Psoas muscle (tissue), 8 donors: ENCODE results near the gene NUP98. TPM values are rescaled to one million over a fixed set of nuclear protein-coding genes. Genes with fewer than 3 reads are reported as not detected.
A peak's percentile ranks its signal among the peaks of the same experiment; 100 is the strongest.

Experiments used
- ATAC-seq, 4 donors: fragments of 200-7000 bp; cut with Tn5 transposase; one replicate each; pipeline ENCODE4 v1.9.1; 2020; ENCODE audit warnings: moderate library complexity in 3 of 4, mild to moderate bottlenecking in 2 of 4
- DNase-seq, 2 donors: peaks; one replicate each; pipeline ENCODE4 v3.0.0-alpha.2; 2020
- H3K27ac ChIP-seq: fragments of 200-600 bp; one replicate; pipeline ENCODE4 v1.8.0; 2022
- H3K27me3 ChIP-seq, 3 donors: fragments of 200-600 bp in 1 of 3; one replicate each; pipeline versions ENCODE4 v1.6.1 to v1.8.0; 2013 to 2022; ENCODE audit warnings: low read length in 2 of 3, mild to moderate bottlenecking in 2 of 3, moderate library complexity in 1 of 3; ENCODE audit not compliant: insufficient read depth in 3 of 3
- H3K36me3 ChIP-seq, 2 donors: fragments of 200-600 bp in 1 of 2; one replicate each; pipeline versions ENCODE4 v1.6.1 to v1.8.0; 2013 to 2022; ENCODE audit warnings: low read depth in 1 of 2, mild to moderate bottlenecking in 1 of 2, moderate library complexity in 1 of 2; ENCODE audit not compliant: insufficient read depth in 1 of 2
- H3K4me1 ChIP-seq: fragments of 200-600 bp; one replicate; pipeline ENCODE4 v1.8.0; 2022
- H3K4me3 ChIP-seq: fragments of 200-600 bp; one replicate; pipeline ENCODE4 v1.8.0; 2022; ENCODE audit warnings: mild to moderate bottlenecking
- H3K9me3 ChIP-seq: fragments of 200-600 bp; one replicate; pipeline ENCODE4 v1.8.0; 2022
- WGBS, 3 donors: extraction: QIAGEN DNeasy Blood & Tissue Kit; methylation state at CpG; one replicate each; pipeline versions ENCODE4 v1.1.6 to v1.1.7; 2013; 5-methylcytosine and 5-hydroxymethylcytosine counted together
- intact Hi-C, 2 donors: fragments of 100-400 bp; cut with DNase I; formaldehyde crosslinking; loops; one replicate each; pipeline versions ENCODE4 v1.11.0 to v1.14.2; 2022
- polyA plus RNA-seq, 3 donors: library from polyadenylated mRNA; stranded (reverse); fragments of 200-250 nt; gene quantifications; one replicate each; pipeline ENCODE4 v1.2.3, GENCODE V29; 2013
- total RNA-seq, 4 donors: library from RNA; stranded (reverse); fragmentation: NEBNext Ultra II Directional in 2 of 4; extraction: Animal tissue kit (Norgen Biotek cat#: 25700) in 2 of 4; gene quantifications; one replicate each; pipeline versions ENCODE4 v1.2.1 to v1.2.4, GENCODE V29; 2021 to 2023
- TF ChIP-seq, protein P1 (sequence below): fragments of 200-600 bp; IDR thresholded peaks from one replicate; pipeline ENCODE4 v1.8.0; 2022; ENCODE audit warnings: antibody characterized with exemption
- donor health status: healthy with polysubstance abuse.
- donor health status: DM: no; HTN: no; CAD: no; lungs with moderate emphysema.
- donor health status: Bipolar disorder and iron deficiency.
- donor health status: healthy.
- donor health status: DM: yes; HTN: yes; CAD: no.
- donor health status: DM: no; HTN: no; CAD: no.
- donor health status: DM: no; HTN: no; CAD: no.
- donor health status: DM: yes; HTN: yes; CAD: no.

Gene NUP98
- total and polyA plus RNA-seq, 7 donors = 25.9 to 85.1 (median 59.3) TPM

DNA sequence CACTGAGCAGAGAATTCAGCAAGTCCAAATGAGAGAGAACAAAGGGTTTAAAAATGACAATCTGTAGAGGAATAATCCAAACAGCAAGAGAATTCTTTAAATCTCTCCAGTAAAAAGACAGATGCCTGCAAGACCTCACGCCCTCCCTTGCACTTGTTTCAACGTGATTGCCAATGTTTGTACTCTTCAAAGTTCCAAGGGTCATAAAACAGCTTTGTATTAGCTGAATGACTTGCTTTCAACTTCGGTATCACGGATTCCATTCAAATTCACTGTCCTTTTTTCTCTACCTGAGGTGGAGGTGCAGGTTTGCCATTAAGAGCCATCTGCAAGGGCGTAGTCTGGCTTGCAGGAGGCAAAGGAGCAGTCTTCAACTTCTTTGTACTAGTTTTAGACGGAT, 85.1 kb downstream of the NUP98 start:
- ATAC-seq = no peak
- intact Hi-C loops = no loop called here
- Histone ChIP-seq H3K4me3 (no peak overlapping the region), H3K36me3 (peaks cover 21 to 66% of the 10 kb centered on the region in 2 donors), H3K27ac (peak overlapping the region; percentile 11), H3K9me3 (no peaks in the 10 kb centered on the region), H3K27me3 (no peaks in the 10 kb centered on the region), H3K4me1 (peaks cover 54% of the 10 kb centered on the region)
- DNase-seq = no peak
- WGBS, 3 donors = 49 to 61% (median 51%) methylated on average over 6 of the region's 6 CpGs
- TF ChIP-seq, protein P1, sequence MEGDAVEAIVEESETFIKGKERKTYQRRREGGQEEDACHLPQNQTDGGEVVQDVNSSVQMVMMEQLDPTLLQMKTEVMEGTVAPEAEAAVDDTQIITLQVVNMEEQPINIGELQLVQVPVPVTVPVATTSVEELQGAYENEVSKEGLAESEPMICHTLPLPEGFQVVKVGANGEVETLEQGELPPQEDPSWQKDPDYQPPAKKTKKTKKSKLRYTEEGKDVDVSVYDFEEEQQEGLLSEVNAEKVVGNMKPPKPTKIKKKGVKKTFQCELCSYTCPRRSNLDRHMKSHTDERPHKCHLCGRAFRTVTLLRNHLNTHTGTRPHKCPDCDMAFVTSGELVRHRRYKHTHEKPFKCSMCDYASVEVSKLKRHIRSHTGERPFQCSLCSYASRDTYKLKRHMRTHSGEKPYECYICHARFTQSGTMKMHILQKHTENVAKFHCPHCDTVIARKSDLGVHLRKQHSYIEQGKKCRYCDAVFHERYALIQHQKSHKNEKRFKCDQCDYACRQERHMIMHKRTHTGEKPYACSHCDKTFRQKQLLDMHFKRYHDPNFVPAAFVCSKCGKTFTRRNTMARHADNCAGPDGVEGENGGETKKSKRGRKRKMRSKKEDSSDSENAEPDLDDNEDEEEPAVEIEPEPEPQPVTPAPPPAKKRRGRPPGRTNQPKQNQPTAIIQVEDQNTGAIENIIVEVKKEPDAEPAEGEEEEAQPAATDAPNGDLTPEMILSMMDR = no peak

DNA sequence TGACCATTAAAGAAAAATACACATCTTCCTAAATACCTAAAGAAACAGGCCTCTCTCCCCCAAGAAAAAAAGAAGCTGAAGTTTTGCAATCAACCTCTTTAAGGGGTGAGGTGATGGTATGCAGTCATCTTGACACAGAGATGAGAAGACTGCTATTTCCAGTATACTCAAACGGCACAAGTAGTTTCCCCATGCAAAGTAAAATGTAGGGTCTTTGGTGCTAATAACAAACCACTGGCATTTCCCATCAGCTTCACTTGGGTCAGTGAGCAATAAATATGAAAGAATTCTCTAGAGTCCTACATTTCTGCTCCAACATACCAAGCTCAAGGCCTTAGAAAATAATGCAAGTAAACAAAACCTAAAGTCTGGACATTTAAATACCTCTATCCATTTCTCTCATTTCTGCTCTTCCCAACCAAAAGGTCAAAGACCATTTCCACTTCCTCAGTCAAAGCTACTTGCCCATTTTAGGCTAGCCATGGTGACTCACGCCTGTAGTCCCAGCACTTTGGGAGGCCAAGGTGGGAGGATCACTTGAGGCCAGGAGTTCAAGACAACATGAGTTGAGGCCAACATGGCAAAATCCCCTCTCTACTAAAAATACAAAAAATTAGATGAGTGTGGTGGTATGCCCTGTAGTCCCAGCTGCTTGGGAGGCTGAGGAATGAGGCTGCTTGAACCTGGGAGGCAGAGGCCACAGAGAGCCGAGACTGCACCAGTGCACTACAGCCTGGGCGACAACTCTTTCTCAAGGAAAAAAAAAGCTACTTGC, 86.7 kb downstream of the NUP98 start:
- no peak for DNase-seq
- 79 to 82% (median 82%) methylated on average over 4 of the region's 4 CpGs for WGBS, 3 donors
- H3K27me3 ChIP-seq = no peaks in the 10 kb centered on the region
- no peaks in the 10 kb centered on the region for H3K9me3 ChIP-seq
- peaks cover 54% of the 10 kb centered on the region for H3K4me1 ChIP-seq
- TF ChIP-seq, protein P1 = no peak
- ATAC-seq = peak; percentile 31 to 73 (median 54)
- peak overlapping the region; percentile 83 for H3K27ac ChIP-seq
- peak overlapping the region; percentile 15 for H3K4me3 ChIP-seq
- peaks cover 17 to 64% of the 10 kb centered on the region in 2 donors for H3K36me3 ChIP-seq
- intact Hi-C loops = no loop called here

DNA sequence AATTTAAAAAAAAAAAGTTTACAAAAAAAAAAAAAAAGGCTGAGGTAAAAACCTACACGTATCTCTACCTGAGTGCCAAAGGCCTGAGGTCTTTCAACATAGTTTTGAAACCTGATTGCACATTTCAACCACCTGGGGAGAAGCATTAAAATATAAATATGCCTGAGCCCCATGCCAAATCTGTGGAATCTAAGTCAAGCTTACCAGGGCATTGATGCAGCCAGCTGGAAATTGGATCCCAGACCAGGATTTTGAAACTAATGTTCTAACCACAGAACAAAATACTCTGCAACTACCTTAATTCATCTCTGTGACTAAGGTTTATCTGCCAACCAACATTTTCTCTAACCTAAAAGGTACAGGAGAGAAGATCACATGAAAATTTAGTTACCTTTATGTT, 87.4 kb downstream of the NUP98 start:
- TF ChIP-seq, protein P1 = no peak
- ATAC-seq = peak; percentile 85 to 92 (median 90)
- 24 to 60% (median 47%) methylated on average over 1 of the region's 1 CpG for WGBS, 3 donors
- Histone ChIP-seq H3K36me3 (peaks cover 20 to 64% of the 10 kb centered on the region in 2 donors), H3K27ac (peak overlapping the region; percentile 83), H3K27me3 (no peaks in the 10 kb centered on the region), H3K9me3 (no peaks in the 10 kb centered on the region), H3K4me3 (peak overlapping the region; percentile 15), H3K4me1 (peaks cover 48% of the 10 kb centered on the region)
- intact Hi-C loops = no loop called here
- no peak for DNase-seq

DNA sequence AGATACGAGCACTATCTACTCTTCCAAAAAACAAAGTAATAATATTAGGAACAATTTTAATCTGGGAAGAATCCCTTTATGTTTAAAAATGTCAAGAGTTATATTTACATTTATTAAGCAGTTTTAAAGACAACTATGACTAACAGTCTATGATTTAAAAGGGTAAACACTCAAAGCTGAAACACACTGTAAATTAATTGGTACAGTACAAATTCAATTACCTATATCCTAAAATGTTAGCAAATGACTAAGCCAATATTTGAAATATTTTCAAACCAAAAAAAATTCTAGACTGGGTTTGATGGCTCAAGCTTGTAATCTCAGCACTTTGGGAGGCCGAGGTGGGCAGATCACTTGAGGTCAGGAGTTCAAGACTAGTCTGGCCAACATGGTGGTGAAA, 90.2 kb downstream of the NUP98 start:
- H3K27ac ChIP-seq = peak overlapping the region; percentile 2
- TF ChIP-seq, protein P1 = no peak
- H3K9me3 ChIP-seq = no peaks in the 10 kb centered on the region
- H3K4me3 ChIP-seq = no peak overlapping the region
- no peak for ATAC-seq
- H3K36me3 ChIP-seq = peaks cover 13 to 65% of the 10 kb centered on the region in 2 donors
- H3K4me1 ChIP-seq = peaks cover 28% of the 10 kb centered on the region
- H3K27me3 ChIP-seq = no peaks in the 10 kb centered on the region
- DNase-seq = no peak
- whole genome bisulfite sequencing, 3 donors = 60 to 82% (median 67%) methylated on average over 2 of the region's 2 CpGs
- intact Hi-C loops = no loop called here

DNA sequence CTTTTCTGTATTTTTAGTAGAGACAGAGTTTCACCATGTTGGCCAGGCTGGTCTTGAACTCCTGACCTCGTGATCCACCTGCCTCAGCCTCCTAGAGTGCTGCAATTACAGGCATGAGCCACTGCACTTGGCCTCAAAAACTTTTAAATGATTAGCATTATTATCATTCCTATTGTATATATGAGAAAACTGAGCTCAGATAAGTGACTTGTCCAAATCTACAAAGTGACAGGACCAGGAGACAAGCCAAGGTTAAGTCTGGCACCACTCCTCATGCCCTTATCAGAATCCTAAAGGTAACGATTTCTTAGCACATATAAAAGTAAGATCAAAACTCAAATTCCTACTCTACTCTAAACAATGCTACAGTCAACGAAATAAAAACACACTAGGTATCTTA, 94.0 kb downstream of the NUP98 start:
- H3K36me3 ChIP-seq = peaks cover 13 to 83% of the 10 kb centered on the region in 2 donors
- WGBS, 3 donors = 69 to 87% (median 78%) methylated on average over 3 of the region's 3 CpGs
- peaks cover 8% of the 10 kb centered on the region for H3K4me1 ChIP-seq

More for the DNA sequence above, 94.0 kb downstream of the NUP98 start:
- H3K4me3 ChIP-seq = no peak overlapping the region
- intact Hi-C loops = no loop called here
- TF ChIP-seq, protein P1 = no peak
- no peaks in the 10 kb centered on the region for H3K27me3 ChIP-seq
- no peak for DNase-seq
- H3K27ac ChIP-seq = no peak overlapping the region
- no peaks in the 10 kb centered on the region for H3K9me3 ChIP-seq
- ATAC-seq = no peak
